B cell (primary cell): ENCODE measurements around the gene PUS10. TPM values are rescaled to one million over a fixed set of nuclear protein-coding genes. Genes with fewer than 3 reads are reported as not detected.

Source experiments
- ATAC-seq: fragments of 200-7000 bp; cut with Tn5 transposase; one replicate; pipeline ENCODE4 v1.10.0; 2021; ENCODE audit warnings: low read depth, mild to moderate bottlenecking, moderate number of reproducible peaks, moderate library complexity
- CTCF ChIA-PET: fragments of 350-600 bp; sonication (Branson Sonifier 250); formaldehyde crosslinking; loops from one replicate; lab custom pipeline; 2021; ENCODE audit warnings: antibody characterized with exemption, inconsistent platforms; lab: Charles Lee
- POLR2A ChIA-PET: fragments of 350-600 bp; sonication (Branson Sonifier 250); formaldehyde crosslinking; loops from one replicate; lab custom pipeline; 2021; ENCODE audit warnings: antibody characterized with exemption; lab: Charles Lee
- DNase-seq: peaks from one replicate; pipeline ENCODE4 v3.0.0; 2013
- H2AFZ ChIP-seq: 2 replicates; pipeline ENCODE4 v1.6.1; 2012; ENCODE audit warnings: mild to moderate bottlenecking, low read depth, low read length; ENCODE audit not compliant: insufficient read depth, poor library complexity, severe bottlenecking
- H3K27ac ChIP-seq, 2 donors: 1 replicate in 1 of 2; 2 replicates in 1 of 2; pipeline ENCODE4 v1.5.1; 2012 to 2013; ENCODE audit warnings: low read length in 2 of 2, mild to moderate bottlenecking in 2 of 2, moderate library complexity in 1 of 2
- H3K27me3 ChIP-seq, 4 experiments: fragments of 200-600 bp in 1 of 4; sonication (generic) in 1 of 4; replicated peaks in 1 of 4; 1 replicate in 2 of 4; 2 replicates in 2 of 4; pipeline versions ENCODE4 v1.6.1 to v1.7.0; 2013 to 2016; ENCODE audit warnings: low read length in 3 of 4, mild to moderate bottlenecking in 2 of 4, mixed read lengths in 1 of 4, moderate library complexity in 1 of 4; ENCODE audit not compliant: insufficient read depth in 4 of 4, control insufficient read depth in 3 of 4; ENCODE audit errors: control extremely low read depth in 1 of 4
- H3K36me3 ChIP-seq, 2 experiments: replicated peaks in 1 of 2; 1 replicate in 1 of 2; 2 replicates in 1 of 2; pipeline versions ENCODE4 v1.6.1 to v1.7.1; 2013; ENCODE audit warnings: low read length in 1 of 2; ENCODE audit not compliant: insufficient read depth in 2 of 2, control insufficient read depth in 1 of 2; ENCODE audit errors: control extremely low read depth in 1 of 2, extremely low read depth in 1 of 2
- H3K4me1 ChIP-seq, 2 donors: fragments of 200-600 bp in 1 of 2; sonication (generic) in 1 of 2; 1 replicate in 1 of 2; 2 replicates in 1 of 2; pipeline versions ENCODE4 v1.5.1 to v1.6.1; 2013 to 2017; ENCODE audit warnings: low read length in 2 of 2; ENCODE audit not compliant: control insufficient read depth in 2 of 2, insufficient read depth in 2 of 2
- H3K4me2 ChIP-seq: replicated peaks from 2 replicates; pipeline ENCODE3; 2012; ENCODE audit warnings: mild to moderate bottlenecking, low read depth, low read length; ENCODE audit not compliant: poor library complexity, severe bottlenecking
- H3K4me3 ChIP-seq, 5 experiments: fragments of 200-600 bp in 1 of 5; sonication (generic) in 1 of 5; 1 replicate in 3 of 5; 2 replicates in 2 of 5; pipeline versions ENCODE4 v1.5.1 to v1.7.0; 2011 to 2016; ENCODE audit warnings: low read length in 4 of 5, mild to moderate bottlenecking in 4 of 5, low read depth in 2 of 5, control low read depth in 1 of 5, moderate library complexity in 1 of 5; ENCODE audit not compliant: insufficient read depth in 1 of 5; ENCODE audit errors: control extremely low read depth in 1 of 5, extremely low read depth in 1 of 5
- H3K79me2 ChIP-seq: fragments of 200-600 bp; sonication (generic); one replicate; pipeline ENCODE4 v1.6.0; 2016; ENCODE audit warnings: low read length; ENCODE audit not compliant: control insufficient read depth, insufficient read depth
- H3K9ac ChIP-seq: fragments of 200-600 bp; sonication (generic); 2 replicates; pipeline ENCODE4 v1.6.1; 2017; ENCODE audit warnings: mild to moderate bottlenecking, low read length, moderate library complexity
- H3K9me3 ChIP-seq, 3 donors: one replicate each; pipeline versions ENCODE4 v1.6.1 to v1.7.1; 2013; ENCODE audit warnings: low read length in 2 of 3; ENCODE audit not compliant: control insufficient read depth in 2 of 3, insufficient read depth in 1 of 3; ENCODE audit errors: control extremely low read depth in 1 of 3
- H4K20me1 ChIP-seq: 2 replicates; pipeline ENCODE4 v1.6.0; 2012; ENCODE audit warnings: mild to moderate bottlenecking, low read length; ENCODE audit not compliant: insufficient read depth, control insufficient read depth, poor library complexity, severe bottlenecking
- H3K27ac Mint-ChIP-seq: one replicate; pipeline ENCODE4 v1.8.0; 2021; ENCODE audit warnings: mixed read lengths
- H3K27me3 Mint-ChIP-seq: one replicate; pipeline ENCODE4 v1.8.0; 2021; ENCODE audit warnings: mixed read lengths
- H3K4me1 Mint-ChIP-seq: one replicate; pipeline ENCODE4 v1.8.0; 2021; ENCODE audit warnings: mixed read lengths
- H3K4me3 Mint-ChIP-seq: one replicate; pipeline ENCODE4 v1.8.0; 2021; ENCODE audit warnings: mixed read lengths
- H3K9me3 Mint-ChIP-seq: one replicate; pipeline ENCODE4 v1.8.0; 2022; ENCODE audit warnings: mixed read lengths; ENCODE audit not compliant: insufficient read depth
- CTCF ChIP-seq: fragments of 200-600 bp; IDR thresholded peaks from one replicate; pipeline ENCODE4 v1.8.0; 2022; ENCODE audit warnings: antibody characterized with exemption, mild to moderate bottlenecking
- EZH2 ChIP-seq: IDR thresholded peaks from 2 replicates; pipeline ENCODE4 v1.6.1; 2012; ENCODE audit warnings: borderline replicate concordance, low read depth, mild to moderate bottlenecking, moderate library complexity, low read length; ENCODE audit not compliant: insufficient read depth, poor library complexity, severe bottlenecking
- WGBS: methylation state at CpG from one replicate; pipeline ENCODE4 v1.1.5; 2013; ENCODE audit warnings: missing lambda C conversion rate; ENCODE audit not compliant: insufficient coverage; 5-methylcytosine and 5-hydroxymethylcytosine counted together
- intact Hi-C: fragments of 100-400 bp; cut with micrococcal nuclease; formaldehyde crosslinking; loops from one replicate; pipeline ENCODE4 v1.10.0; 2022
- polyA plus RNA-seq: library from polyadenylated mRNA; depleted of rRNA; stranded (reverse); fragments of >200 nt; gene quantifications from 2 replicates; pipeline ENCODE4 v1.2.3, GENCODE V29; 2012
- total RNA-seq, 2 donors: library from RNA; stranded (reverse); fragments of 120-200 nt in 1 of 2; gene quantifications; 1 replicate in 1 of 2; 2 replicates in 1 of 2; pipeline versions ENCODE4 v1.2.3 to v1.2.4, GENCODE V29; 2013 to 2022

Gene PUS10
- total and polyA plus RNA-seq, 2 donors (not counting 1 experiment from before 2014, with no cell fraction given) = 3.2 to 7.1 TPM

DNA sequence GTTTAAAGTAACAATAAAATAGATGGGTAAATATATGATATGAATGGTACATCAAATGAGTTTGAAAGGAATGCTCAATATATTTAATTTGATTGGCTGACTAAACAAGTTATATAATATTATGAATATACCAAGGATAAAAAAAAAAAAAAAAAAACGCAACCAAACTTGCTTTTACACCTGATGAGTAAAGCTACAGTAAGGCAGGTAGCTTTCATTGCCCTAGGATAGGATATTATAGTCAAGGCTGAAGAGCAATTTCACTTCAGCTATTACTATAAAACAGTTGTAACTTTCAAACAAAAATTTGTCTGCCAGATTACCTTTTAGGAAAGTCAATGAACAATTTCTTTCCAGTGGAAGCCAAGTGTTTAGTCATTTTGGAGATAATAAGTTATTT is 57.3 kb downstream of the PUS10 start:
- Histone ChIP-seq H3K4me1 (peaks cover 12 to 16% of the 10 kb centered on the region in 2 donors), H3K27ac (no peak overlapping the region), H3K4me3 (no peak overlapping the region), H3K9me3 (no peaks in the 10 kb centered on the region), H3K36me3 (peaks cover 3 to 11% of the 10 kb centered on the region in 2 experiments), H3K9ac (no peak overlapping the region), H3K27me3 (no peaks in the 10 kb centered on the region), H4K20me1 (no peaks in the 10 kb centered on the region), H3K79me2 (no peaks in the 10 kb centered on the region), H2AFZ (no peak overlapping the region), H3K4me2 (no peak overlapping the region)
- H3K27ac Mint-ChIP-seq = no peak overlapping the region
- POLR2A ChIA-PET = interaction anchor here (0.7 kb wide), 1 partner anchor 589 kb away, joined by 6 read pairs; no protein-coding TSS in a partner anchor
- ATAC-seq (no peak), DNase-seq (no peak)
- no peaks in the 10 kb centered on the region for H3K27me3 Mint-ChIP-seq
- no peak overlapping the region for H3K4me3 Mint-ChIP-seq
- WGBS = no CpG with 5 or more reads among the region's 1 CpG
- intact Hi-C loops = loop anchor here (5.0 kb wide), 1 partner anchor 37 kb away; no protein-coding TSS in a partner anchor
- CTCF ChIA-PET = interaction anchor here (1.1 kb wide), 1 partner anchor 32 kb away, joined by 3 read pairs; no protein-coding TSS in a partner anchor
- TF ChIP-seq EZH2 = no peak
- TF ChIP-seq CTCF = no peak
- peaks cover 26% of the 10 kb centered on the region for H3K4me1 Mint-ChIP-seq
- no peaks in the 10 kb centered on the region for H3K9me3 Mint-ChIP-seq

- 94% methylated on average over 6 of the region's 7 CpGs for WGBS
- H3K4me1 ChIP-seq = peaks cover under 1 to 5% of the 10 kb centered on the region in 2 donors
- intact Hi-C loops = no loop called here
Measured at GRCh38 chr2:60959501-60959900, 58.6 kb downstream of the PUS10 start.

More at GRCh38 chr2:60959501-60959900, 58.6 kb downstream of the PUS10 start:
- H3K9ac ChIP-seq = no peak overlapping the region
- peaks cover 3 to 11% of the 10 kb centered on the region in 2 experiments for H3K36me3 ChIP-seq
- POLR2A ChIA-PET = interaction anchor here (0.7 kb wide), 1 partner anchor 13 kb away, joined by 5 read pairs; no protein-coding TSS in a partner anchor
- H3K79me2 ChIP-seq = no peaks in the 10 kb centered on the region
- DNase-seq (no peak), ATAC-seq (no peak)
- no peak overlapping the region for H3K27ac ChIP-seq
- TF ChIP-seq EZH2 (no peak), CTCF (no peak)
- Mint-ChIP-seq H3K4me3 (no peak overlapping the region), H3K27me3 (no peaks in the 10 kb centered on the region), H3K9me3 (no peaks in the 10 kb centered on the region), H3K27ac (no peak overlapping the region), H3K4me1 (peaks cover 16% of the 10 kb centered on the region)
- no peak overlapping the region for H3K4me2 ChIP-seq
- CTCF ChIA-PET = interaction anchor here (1.2 kb wide), 1 partner anchor 40 kb away, joined by 4 read pairs; no protein-coding TSS in a partner anchor
- no peaks in the 10 kb centered on the region for H3K27me3 ChIP-seq
- H3K9me3 ChIP-seq = no peaks in the 10 kb centered on the region
- H3K4me3 ChIP-seq = no peak overlapping the region
- no peaks in the 10 kb centered on the region for H4K20me1 ChIP-seq
- no peak overlapping the region for H2AFZ ChIP-seq
